ENCODE data around the gene FHIT. TPM values are rescaled to one million over a fixed set of nuclear protein-coding genes. Genes with fewer than 3 reads are reported as not detected.
"Not testable (repeated sequence)": the region's sequence is repeated elsewhere in the genome, so short reads cannot be mapped to it uniquely, and the experiment has no call there.

FHIT gene
- total RNA-seq, 1 donor from 2014 or later, result 1.3 TPM

DNA sequence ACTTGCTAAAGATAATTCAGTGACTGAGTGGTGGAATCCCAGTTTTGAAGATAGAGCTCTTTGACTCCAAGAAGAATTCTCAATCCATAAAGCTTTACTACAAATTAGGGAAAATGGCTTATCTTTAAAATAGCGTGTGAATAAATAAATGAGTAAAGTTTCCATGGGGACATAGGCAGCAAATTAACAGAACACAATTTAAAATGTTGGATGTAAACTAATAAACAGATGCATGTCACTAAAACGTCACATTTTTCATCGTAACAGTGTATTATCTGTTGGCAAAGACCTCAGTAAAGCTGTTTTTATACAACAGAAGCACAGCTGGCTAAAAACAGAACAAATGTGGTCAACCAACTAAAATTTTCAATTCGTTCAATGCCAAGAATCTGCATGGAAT is 1287.6 kb downstream of the FHIT start:
- DNase-seq (ENCODE audit: low read depth, low spot score), result no peak

DNA sequence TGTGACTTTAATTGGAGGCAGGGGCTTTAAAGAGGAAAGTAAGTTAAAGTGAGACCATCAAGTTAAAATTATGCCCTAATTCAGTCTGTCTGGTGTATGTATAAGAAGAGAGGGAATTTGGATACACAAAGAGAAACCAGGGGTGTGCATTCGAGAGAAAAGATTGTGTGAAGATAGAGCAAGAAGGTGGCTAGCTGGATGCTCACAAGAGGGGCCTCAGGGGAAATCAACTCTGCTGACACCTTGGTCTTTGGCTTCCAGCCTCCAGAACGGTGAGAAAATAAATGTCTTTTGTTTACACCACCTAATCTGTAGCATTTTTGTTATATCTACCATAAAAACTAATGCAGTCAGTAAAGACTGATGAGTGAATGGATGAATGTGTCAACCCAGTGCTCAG is 1294.1 kb downstream of the FHIT start:
- no peak for DNase-seq (ENCODE audit: low read depth, low spot score)

DNA sequence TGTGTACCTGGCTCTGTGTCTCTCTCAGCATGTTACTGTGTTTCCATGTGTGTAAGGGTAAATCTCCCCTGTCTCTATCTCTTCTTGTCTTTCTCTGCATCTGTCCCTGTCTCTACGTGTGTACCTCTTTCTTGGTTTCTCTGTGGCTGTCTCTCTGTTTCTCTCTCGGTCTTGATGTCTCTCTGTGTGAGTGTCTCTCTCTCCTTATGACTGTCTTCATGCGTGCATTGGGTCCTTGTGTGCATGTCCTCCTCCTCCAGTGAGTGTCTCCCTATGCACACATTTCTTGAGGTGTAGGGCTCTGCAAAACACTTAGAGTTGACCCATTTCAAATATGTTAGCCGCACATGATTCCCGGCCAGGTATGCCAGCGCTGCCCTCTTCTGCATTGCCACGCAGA is 1298.1 kb downstream of the FHIT start:
- DNase-seq (ENCODE audit: low read depth, low spot score), result no peak

DNA sequence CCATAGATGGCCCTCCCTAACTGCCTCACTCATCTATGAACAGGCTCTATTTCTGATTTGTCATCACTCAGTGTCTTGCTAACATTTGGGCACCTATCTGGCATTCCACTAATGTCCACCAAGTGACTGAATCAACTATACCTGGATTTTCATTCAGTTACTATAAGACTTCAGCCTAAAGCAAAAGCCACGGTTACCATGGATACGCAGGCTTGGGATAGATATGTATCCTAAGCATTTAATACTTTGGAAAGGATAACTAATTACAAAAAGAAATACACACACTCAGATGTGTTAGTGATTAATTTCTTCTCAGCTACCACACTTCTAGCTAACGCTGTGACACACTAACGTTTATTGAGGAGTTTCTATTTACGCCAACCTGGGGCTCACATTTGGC is 1301.9 kb downstream of the FHIT start:
- no peak for DNase-seq (ENCODE audit: low read depth, low spot score)

DNA sequence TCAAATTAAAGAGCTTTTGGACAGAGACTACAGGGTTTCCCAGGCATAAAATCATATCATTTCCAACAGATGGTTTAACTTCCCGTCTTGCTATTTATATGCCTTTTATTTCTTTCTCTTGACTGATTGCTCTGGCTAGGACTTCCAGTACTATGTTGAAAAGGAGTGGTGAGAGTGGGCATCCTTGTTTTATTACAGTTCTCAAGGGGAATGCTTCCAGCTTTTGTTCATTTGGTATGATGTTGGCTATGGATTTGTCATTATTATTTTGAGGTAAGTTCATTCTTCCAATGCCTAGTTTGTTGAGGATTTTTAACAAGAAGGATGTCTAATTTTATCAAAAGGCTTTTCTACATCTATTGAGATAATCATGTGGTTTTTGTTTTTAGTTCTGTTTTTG is 1304.9 kb downstream of the FHIT start:
- DNase-seq (ENCODE audit: low read depth, low spot score), result no peak

DNA sequence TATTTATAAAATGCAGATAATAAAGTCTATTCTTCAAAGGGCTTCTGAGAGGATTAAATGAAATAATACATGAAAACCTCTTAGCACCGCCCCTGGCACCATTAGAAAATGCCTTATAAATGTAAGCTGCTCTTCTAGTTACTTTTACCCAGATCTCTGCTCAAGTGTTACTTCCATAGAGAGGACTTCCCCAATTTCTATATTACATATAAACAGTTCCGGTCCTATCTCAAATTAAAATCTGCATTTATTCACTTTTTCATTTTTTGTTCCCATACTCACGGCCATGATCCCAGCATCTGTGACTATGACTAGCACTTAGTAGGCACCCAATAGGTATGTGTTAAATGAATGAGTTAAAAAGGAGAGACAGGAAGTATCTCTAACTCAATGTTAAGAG is 1310.5 kb downstream of the FHIT start:
- DNase-seq (ENCODE audit: low read depth, low spot score), result no peak

DNA sequence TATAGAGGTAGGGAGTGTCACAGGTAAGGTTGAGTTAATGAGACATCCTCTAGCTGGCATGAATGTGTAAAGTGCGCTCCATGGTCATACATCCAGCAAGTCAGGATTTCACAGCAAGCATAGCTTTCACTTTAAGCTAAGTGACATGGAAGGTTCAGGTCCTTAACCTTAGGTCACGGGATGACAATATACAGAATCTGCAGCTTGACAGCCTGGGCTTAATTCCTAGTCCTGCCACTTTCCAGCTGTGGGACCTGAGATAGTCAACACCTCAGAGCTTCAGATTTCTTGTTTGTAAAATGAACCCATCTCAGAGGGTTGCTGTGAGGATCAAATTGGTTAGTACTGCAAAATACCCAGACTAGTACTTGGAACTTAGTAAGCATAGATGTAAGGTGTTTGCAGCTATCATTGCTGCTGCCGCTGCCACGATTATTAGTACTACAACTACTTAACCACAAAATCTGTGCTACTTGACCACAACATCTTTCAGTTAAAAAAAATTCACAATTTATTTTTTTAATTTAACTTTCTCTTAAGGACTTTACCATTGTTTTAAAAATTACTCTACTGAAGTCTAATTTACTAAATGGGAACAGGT is 1311.3 kb downstream of the FHIT start:
- DNase-seq (ENCODE audit: low read depth, low spot score), result no peak

DNA sequence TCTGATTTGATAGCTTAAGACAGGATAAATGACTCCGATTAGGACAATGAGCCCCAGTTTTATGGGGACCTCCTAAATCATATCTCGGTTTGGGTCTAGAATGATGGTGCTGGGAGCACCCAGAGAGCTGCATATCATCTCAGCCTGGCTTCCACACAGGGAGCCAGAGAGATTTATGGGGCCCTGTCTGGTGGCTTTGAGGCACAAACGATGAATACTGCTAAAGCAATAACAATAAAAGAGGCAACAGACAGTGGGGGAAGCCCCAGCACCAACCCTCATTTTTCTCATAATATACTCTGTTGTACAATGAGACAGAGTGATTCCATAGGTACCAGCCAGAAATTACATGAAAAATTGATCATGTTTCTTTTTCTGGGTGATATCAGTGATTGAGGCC is 1312.4 kb downstream of the FHIT start:
- DNase-seq (ENCODE audit: low read depth, low spot score), result no peak

DNA sequence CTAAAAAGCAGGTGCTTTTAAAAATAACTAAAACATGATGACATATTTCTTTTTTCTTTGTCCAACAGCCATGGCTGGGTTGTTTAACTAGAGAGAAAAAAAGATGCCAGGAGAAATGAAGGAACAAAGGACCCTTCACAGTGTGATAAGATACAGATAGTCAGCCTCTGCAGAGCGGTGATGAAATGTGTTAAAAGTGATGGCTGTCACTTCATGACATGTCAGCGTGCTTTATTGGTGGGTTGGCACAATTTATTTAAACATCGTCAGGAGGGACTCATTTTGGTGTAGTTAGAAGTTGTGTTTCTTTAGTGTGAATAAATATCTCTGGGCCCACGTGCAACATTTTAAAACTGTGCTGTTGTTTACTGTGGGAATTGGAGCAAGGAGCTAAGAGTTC is 1314.1 kb downstream of the FHIT start:
- no peak for DNase-seq (ENCODE audit: low read depth, low spot score)

DNA sequence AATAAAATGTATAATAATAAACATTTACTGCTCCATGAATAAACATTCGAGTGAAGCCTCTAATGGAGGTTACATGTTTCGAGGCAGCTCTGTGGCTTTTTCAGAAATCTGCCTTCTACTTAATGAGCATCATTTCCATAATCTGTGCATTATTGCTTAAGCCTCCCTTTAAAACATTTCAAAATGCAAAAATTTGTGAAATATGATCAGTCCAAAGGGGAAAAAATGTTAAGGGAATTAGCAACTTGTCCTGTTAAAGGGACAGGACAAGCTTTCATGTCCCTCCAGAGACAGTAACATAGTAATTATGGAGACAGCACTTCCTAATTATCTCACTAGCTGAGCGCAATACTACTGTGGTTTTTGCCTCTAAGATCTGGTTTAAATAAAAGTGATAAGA is 1314.8 kb downstream of the FHIT start:
- no peak for DNase-seq (ENCODE audit: low read depth, low spot score)

DNA sequence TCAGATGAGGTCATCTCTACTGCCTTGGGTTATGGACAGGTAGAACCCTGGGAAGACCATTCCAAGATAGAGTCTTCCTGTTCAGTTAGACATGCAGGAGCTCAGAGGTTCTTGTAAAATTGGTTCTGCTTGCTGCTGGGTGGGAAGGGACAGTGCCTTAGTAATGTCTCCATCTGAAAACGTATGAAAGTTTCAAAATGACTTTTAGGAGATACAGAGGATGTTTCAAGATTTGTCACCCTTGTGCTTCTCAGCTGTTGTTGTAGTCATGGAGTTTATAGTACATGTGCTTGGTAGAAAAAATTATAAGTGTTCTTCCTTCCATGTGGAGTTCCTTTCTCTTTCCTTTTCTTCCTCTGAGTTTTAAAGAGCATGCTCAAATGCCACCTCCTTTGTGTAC is 1316.2 kb downstream of the FHIT start:
- DNase-seq (ENCODE audit: low read depth, low spot score), result no peak

DNA sequence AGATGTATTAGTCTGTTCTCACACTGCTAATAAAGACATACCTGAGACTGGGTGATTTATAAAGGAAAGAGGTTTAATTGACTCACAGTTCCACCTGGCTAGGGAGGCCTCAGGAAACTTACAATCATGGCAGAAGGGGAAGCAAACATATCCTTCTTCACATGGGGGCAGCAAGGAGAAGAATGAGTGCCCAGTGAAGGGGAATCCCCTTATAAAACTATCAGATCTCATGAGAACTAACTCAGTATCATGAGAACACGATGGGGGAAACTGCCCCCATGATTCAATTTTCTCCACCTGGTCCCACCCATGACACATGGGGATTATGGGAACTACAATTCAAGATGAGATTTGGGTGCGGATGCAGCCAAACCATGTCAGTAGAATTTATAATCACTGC is 1316.7 kb downstream of the FHIT start:
- not testable (repeated sequence) for DNase-seq (ENCODE audit: low read depth, low spot score)

DNA sequence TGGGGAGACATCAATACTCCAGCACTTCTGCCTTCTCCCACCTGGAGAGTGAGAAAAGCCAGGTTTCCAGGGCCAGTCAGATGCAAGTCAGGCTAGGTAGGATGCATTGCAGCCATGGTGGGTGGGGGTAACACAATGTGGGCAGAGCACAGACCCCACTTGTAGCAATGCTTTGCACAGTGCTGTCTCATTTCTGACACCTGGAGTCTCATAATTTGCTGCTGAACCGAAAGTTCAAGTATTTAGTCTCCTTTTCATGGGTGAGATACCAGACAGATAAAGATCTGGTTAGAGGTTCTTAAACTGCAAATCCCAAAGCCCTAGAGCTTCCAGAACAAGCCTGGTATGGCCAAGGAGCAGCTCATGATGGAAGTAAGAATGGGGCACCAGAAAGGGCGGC is 1321.1 kb downstream of the FHIT start:
- no peak for DNase-seq (ENCODE audit: low read depth, low spot score)

DNA sequence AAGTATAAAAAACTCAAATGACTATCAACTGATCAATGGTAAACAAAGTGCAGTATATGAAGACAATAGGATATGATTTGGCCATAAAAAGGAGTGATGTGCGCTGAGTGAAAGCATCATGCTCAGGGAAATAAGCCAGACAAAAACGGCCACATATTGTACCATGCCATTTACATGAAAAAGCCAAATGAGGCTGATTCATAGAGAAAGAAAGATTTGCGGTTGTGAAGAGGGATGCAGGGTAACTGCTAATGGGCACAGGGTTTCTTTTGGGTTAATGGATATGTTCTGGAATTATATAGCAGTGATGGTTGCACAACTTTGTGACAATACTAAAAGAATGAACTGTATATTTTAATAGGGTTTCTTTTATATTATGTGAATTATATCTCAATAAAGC is 1324.2 kb downstream of the FHIT start:
- no peak for DNase-seq (ENCODE audit: low read depth, low spot score)

DNA sequence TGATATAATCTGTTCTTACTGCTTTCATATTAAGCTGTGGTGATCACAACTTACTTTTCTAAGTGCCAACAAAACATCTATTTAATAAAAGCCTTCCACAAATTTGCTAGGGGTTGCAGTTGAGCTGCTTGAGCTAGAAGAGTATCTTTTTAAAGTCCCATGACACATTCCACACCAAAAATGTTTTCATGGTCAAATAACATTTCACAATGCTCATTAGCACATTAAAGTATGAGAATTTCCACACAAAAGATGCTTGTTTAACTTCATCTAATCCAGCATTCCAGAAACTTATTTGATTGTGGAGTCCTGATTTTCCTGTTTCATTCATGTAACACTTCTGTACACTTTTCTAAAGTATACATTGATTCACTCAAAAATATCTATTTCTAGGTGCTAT is 1325.3 kb downstream of the FHIT start:
- no peak for DNase-seq (ENCODE audit: low read depth, low spot score)

DNA sequence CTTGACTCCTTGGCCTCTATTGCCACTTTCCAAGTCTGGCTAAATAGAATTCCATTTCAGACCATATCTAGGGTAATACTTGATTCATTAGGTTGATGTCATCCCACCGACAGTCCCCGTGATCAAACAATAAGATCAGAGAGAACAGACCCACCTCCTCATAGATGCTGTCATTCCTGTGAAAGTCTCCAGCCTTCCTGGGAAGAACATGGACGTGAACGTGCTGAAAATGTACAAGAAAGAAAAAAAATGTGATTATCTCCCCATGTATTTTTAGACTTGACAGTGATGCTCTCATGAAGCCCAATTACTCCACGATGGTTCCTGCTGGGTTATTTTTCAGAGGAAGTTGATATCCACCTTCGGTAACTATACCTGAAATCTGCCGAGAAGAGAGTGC is 1329.1 kb downstream of the FHIT start:
- DNase-seq (ENCODE audit: low read depth, low spot score), result no peak

DNA sequence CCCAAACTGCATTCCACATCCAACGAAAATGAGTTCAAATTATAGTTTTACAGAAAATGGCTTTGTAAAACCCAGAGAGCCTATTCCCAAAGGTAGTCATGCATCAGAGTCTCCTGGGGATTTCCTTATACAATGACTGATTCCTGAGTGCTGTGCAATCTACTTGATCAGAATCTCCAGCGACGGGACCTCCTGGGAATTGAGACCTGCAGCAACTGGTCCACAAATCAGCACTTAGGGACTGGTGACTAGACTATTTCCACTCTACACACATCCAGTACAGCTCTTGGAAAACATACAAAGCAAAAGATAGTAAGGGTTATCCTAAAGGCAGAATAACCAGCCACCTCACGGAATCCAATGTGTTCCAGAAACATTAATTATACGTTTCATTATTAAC is 1330.4 kb downstream of the FHIT start:
- no peak for DNase-seq (ENCODE audit: low read depth, low spot score)

DNA sequence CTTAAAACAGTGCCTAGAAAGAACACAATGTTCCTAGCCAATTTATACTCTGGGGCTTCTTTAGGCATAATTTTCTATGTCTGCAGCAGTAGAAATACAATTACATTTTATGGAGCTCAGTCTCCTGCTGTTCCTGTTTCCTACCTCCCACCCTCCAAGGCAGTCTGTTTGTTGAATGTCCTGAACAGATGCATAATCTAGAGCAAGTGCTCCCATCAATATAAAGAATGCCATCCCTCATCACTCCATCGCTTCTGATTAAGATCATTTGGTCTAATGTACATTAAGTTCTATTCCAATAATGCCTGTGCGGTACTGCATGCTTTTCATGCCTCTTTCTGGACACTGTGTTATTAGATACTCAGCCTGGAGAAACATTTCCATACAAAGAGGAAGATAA is 1331.7 kb downstream of the FHIT start:
- no peak for DNase-seq (ENCODE audit: low read depth, low spot score)

DNA sequence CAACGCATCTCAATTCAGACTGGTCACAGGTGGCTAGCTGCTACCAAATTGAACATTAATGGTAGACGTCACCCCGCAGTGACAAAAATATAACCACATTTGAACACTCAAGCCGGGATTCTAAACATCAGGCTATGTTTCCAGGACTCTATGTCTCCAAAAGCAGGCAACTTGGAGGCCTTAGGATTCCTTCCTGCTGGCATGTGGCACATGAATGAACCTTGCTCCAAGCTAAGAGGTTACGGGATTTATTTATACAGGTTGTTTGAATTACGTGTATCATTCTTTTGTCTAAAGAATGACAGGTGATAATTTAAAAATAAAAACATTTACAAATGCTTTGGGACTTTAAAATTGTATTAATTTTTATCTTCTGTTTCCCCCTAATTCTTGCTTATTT is 1337.0 kb downstream of the FHIT start:
- no peak for DNase-seq (ENCODE audit: low read depth, low spot score)

DNA sequence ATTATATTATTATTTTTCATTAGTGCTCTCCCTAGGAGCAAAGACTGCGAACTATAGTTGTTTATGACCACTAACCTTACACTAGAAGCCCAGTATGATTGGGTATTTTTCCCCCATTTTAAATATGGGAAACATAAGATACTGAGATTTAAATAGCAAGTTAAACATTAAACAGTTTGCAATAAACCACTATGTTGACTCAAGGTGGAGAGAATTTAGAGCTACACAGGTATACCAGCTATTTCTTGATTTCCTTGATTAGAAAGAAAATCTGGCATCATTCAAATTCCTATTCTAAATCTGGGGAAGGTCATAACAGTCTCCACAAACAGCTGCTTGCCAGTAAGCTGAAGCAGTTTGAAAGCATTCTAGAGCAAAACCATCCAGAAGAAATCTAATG is 1337.6 kb downstream of the FHIT start:
- no peak for DNase-seq (ENCODE audit: low read depth, low spot score)

DNA sequence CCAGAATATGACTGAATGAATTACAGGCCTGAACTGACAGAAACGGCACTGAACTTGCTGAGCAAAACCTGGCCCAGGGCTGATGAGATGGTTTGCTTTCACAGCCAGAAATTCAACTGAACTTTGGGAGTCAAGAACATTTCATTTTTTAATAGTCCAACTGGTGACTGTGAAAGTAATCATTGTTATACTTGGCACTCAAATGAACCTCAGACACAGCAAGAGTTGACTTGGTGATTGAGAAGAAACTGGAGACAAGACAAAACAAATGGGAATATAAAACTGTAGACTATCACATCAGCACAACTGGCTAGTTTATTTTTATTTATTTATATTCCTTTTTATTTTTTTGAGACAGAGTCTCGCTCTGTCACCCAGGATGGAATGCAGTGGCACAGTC is 1342.6 kb downstream of the FHIT start:
- no peak for DNase-seq (ENCODE audit: low read depth, low spot score)

DNA sequence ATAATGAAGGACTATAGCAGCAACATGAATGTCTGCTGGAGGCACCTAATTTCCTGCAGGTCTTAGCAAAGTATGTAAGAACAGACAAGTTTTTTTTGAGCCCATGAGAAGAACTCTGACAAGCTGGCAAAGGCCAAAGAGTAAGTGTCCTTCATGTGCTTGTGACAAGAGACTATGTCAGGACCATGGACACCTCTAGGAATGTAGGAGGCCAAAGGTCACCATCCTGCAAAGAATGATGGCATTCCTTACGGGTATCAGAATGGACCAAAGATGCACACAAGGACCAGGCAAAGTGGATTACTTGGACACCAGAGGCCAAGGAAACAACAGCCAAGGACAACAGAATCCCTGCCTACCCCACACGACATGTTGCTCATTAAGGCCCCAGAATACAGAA is 1343.0 kb downstream of the FHIT start:
- no peak for DNase-seq (ENCODE audit: low read depth, low spot score)

DNA sequence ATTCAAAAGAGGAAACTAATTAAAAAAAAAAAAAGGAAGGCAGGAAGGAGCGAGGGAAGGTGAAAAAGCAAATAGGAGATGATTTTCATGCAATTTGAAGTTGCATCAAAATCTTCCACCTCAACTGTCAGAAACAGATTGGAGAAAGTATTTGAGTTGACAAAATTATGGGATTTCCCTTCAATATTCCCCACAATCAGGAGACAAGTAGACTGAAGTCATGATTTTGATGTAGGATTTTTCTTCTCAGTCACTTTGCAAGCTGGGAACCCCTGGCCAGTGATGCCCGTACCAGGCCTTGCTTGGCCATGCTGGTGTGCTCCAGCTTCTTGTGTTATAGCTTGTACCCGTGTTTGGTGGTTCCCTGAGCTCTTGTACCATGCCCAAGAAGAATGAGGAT is 1347.0 kb downstream of the FHIT start:
- DNase-seq (ENCODE audit: low read depth, low spot score), result no peak

DNA sequence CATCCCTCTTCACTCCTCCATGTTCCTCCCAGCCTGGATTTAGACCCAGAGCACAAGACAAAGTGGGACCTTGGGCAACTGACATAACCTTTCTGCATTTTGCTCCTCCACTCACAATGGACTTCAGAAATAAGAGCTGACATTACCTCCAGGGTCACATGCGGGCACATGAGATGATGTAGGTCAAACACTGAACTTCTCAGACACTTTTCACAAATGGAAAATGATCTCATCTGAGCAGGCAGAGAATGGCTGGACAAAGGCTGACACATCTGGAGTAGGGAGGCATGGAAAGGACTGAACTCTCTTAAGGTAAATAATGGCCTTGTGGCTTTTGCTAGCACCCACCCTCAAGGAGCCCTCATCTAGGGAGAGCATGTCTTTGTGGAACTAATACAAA is 1352.2 kb downstream of the FHIT start:
- DNase-seq (ENCODE audit: low read depth, low spot score), result no peak
